Activated CD4-positive, alpha-beta memory T cell treated with anti-CD3 and anti-CD28 coated beads for 36 hours (primary cell): ENCODE data around the gene TMSB15B. TPM values are rescaled to one million over a fixed set of nuclear protein-coding genes. Genes with fewer than 3 reads are reported as not detected.
"Not testable (repeated sequence)": the region's sequence is repeated elsewhere in the genome, so short reads cannot be mapped to it uniquely, and the experiment has no call there.

Source experiments
- CTCF ChIA-PET: fragments of 350-600 bp; sonication (Branson Sonifier 250); formaldehyde crosslinking; loops from one replicate; lab custom pipeline; 2021; ENCODE audit warnings: antibody characterized with exemption, inconsistent platforms; lab: Charles Lee
- POLR2A ChIA-PET: fragments of 350-600 bp; sonication (Branson Sonifier 250); formaldehyde crosslinking; loops from one replicate; lab custom pipeline; 2021; ENCODE audit warnings: antibody characterized with exemption; lab: Charles Lee
- DNase-seq: peaks from one replicate; pipeline ENCODE4 v3.0.0-alpha.2; 2020
- H3K27ac Mint-ChIP-seq: one replicate; pipeline ENCODE4 v1.8.0; 2021; ENCODE audit warnings: mixed read lengths
- H3K27me3 Mint-ChIP-seq: one replicate; pipeline ENCODE4 v1.8.0; 2021; ENCODE audit warnings: mixed read lengths
- H3K36me3 Mint-ChIP-seq: one replicate; pipeline ENCODE4 v1.8.0; 2021; ENCODE audit warnings: mixed read lengths
- H3K4me1 Mint-ChIP-seq: one replicate; pipeline ENCODE4 v1.8.0; 2021; ENCODE audit warnings: low read depth, mixed read lengths
- H3K4me3 Mint-ChIP-seq: one replicate; pipeline ENCODE4 v1.8.0; 2021; ENCODE audit warnings: mild to moderate bottlenecking, mixed read lengths
- H3K9me3 Mint-ChIP-seq: one replicate; pipeline ENCODE4 v1.8.0; 2021; ENCODE audit warnings: mixed read lengths
- intact Hi-C: fragments of 100-400 bp; cut with micrococcal nuclease; formaldehyde crosslinking; loops from one replicate; pipeline ENCODE4 v1.15.1; 2023
- total RNA-seq, 2 experiments: library from RNA; stranded (reverse); gene quantifications; one replicate each; pipeline ENCODE4 v1.2.3, GENCODE V29; 2021

The TMSB15B gene
- total RNA-seq, 2 experiments from 2014 or later = 6.2 to 8.6 TPM

DNA sequence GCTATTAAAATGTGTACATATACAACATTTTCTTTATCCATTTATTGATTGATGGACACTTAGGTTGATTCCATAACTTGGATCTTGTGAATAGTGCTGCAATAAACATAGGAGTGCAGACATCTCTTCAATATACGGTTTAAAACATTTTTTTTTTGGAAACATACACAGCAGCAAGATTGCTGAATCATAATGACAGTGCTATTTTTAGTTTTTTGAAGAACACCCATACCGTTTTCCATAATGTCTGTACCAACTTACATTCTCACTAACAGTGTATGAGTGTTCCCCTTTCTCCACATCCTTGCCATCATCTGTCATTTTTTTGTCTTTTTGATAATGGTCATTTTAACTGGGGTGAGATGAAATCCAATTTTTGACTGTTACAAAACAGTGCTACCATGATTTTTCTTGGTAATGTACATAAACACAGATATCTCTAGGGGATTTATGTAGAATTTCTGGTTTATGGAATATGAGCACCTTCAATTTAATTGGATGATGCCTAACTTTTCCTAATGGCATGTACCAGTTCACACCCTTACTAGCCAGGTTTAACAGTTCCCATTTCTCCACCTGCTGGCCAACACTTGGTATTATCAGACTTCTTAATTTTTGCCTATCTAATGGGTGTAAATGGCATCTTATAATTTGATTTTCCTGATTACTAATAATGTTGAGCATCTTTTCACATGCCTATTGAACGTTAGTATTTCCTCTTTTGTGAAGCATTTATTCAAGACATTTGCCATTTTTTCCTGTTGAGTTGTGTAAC, 21.0 kb upstream of the TMSB15B start:
- no peak for DNase-seq
- ChIA-PET CTCF (interaction anchor here (0.7 to 1.9 kb wide), 4 partner anchors 23 to 196 kb away, joined by 3 to 9 read pairs (median 4); no protein-coding TSS in a partner anchor), POLR2A (no interaction called here)
- no peaks in the 10 kb centered on the region for H3K9me3 Mint-ChIP-seq
- H3K4me1 Mint-ChIP-seq = peaks cover 39% of the 10 kb centered on the region
- no peaks in the 10 kb centered on the region for H3K27me3 Mint-ChIP-seq
- H3K4me3 Mint-ChIP-seq = no peak overlapping the region
- intact Hi-C loops = loop anchor here (1.0 kb wide), 1 partner anchor 23 kb away; no protein-coding TSS in a partner anchor
- H3K36me3 Mint-ChIP-seq = no peaks in the 10 kb centered on the region
- no peak overlapping the region for H3K27ac Mint-ChIP-seq

DNA sequence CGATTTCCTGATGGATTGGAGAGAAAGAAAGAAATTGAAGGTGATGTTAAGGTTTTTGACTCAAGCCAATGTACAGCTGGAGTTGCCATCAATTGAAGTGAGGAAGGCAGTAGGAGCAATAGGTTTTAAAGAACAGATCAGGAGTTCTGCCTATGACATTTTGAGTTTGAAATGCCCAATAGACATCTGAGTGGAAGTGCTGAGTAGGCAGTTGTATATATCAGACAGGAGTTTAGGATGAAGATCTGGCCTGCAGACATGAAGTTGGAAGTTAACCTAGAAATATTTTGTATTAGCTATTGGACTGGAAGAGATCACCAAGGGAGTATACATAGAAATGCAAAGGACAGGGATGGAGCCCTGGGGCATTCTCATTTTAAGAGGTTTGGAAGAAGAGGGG, 12.9 kb upstream of the TMSB15B start:
- no peak overlapping the region for H3K4me3 Mint-ChIP-seq
- H3K27ac Mint-ChIP-seq = no peak overlapping the region
- H3K27me3 Mint-ChIP-seq = no peaks in the 10 kb centered on the region
- no peaks in the 10 kb centered on the region for H3K4me1 Mint-ChIP-seq
- intact Hi-C loops = no loop called here
- no peaks in the 10 kb centered on the region for H3K9me3 Mint-ChIP-seq
- CTCF ChIA-PET = no interaction called here
- no peak for DNase-seq
- no peaks in the 10 kb centered on the region for H3K36me3 Mint-ChIP-seq
- POLR2A ChIA-PET = interaction anchor here (0.6 kb wide), 1 partner anchor 307 kb away, joined by 3 read pairs; no protein-coding TSS in a partner anchor

DNA sequence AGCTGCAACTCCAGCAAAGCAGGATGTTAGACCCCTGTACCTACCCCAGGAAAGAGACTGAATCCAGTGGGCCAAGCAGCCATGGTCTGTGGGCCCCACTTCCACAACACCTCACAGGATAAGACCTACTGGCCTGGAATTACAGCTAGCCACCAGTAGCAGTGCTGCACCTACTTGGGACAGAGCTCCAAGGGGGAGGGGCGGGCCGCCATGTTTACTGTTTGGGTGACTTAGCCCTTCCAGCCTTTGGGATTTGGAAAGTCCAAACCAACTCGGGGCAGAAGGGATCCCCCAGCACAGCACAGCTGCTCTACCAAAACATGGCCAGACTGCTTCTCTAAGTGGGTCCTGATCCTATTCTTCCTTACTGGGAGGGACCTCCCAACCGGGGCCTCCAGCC, 9.1 kb upstream of the TMSB15B start:
- no peaks in the 10 kb centered on the region for H3K4me1 Mint-ChIP-seq
- H3K4me3 Mint-ChIP-seq = no peak overlapping the region
- no peaks in the 10 kb centered on the region for H3K36me3 Mint-ChIP-seq
- CTCF ChIA-PET = interaction anchor here (0.7 kb wide), 1 partner anchor 108 kb away, joined by 3 read pairs; no protein-coding TSS in a partner anchor
- no peaks in the 10 kb centered on the region for H3K9me3 Mint-ChIP-seq
- POLR2A ChIA-PET = no interaction called here
- H3K27ac Mint-ChIP-seq = no peak overlapping the region
- no peaks in the 10 kb centered on the region for H3K27me3 Mint-ChIP-seq
- no peak for DNase-seq
- intact Hi-C loops = no loop called here

DNA sequence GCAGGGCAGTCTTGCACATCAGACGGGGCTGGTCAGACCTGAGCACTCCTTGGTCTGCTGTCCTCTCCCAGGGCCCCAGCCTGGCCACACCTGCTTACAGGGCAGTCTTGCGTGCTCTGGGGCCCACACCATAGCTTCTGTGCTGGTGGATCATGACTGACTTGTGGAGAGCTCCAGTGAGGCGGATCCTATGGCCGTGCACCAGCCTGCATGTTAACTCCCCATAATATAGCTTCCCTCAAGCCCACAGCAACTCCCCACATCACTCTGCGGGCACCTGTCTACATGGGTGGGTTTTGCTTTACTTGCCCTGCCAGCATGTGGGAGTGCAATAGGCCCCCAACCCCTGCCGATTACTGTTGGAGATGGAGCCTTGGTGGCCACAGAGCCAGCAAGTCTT, 8.2 kb upstream of the TMSB15B start:
- no peaks in the 10 kb centered on the region for H3K27me3 Mint-ChIP-seq
- H3K27ac Mint-ChIP-seq = no peak overlapping the region
- POLR2A ChIA-PET = no interaction called here
- no peak overlapping the region for H3K4me3 Mint-ChIP-seq
- H3K36me3 Mint-ChIP-seq = no peaks in the 10 kb centered on the region
- DNase-seq = no peak
- H3K4me1 Mint-ChIP-seq = no peaks in the 10 kb centered on the region
- intact Hi-C loops = no loop called here
- no peaks in the 10 kb centered on the region for H3K9me3 Mint-ChIP-seq
- CTCF ChIA-PET = no interaction called here

GRCh38 chrX:103960599-103960998, 1.8 kb upstream of the TMSB15B start:
- H3K36me3 Mint-ChIP-seq, H3K4me1 Mint-ChIP-seq, H3K27ac Mint-ChIP-seq, POLR2A ChIA-PET, intact Hi-C loops, H3K27me3 Mint-ChIP-seq, CTCF ChIA-PET, H3K9me3 Mint-ChIP-seq, DNase-seq, H3K4me3 Mint-ChIP-seq: not testable (repeated sequence)

DNA sequence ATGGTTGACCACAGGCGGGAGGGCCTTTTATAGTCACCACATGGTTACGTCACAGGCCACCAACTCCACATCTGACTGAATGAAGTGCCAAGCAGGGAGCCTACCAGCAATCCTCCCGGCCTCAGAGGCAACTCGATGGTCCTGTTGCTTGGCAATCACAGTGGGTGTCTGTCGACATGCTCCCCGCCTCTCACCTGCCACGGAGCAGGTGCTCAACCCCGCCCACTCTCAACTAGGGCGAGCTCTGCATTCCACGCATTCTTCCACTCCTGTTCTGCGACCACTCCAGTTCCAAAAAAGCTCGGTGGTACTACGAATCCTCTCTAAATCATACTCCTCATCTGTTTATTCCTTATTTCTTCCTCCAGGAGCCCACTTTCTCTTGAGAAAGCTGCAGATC, 21.1 kb downstream of the TMSB15B start:
- H3K36me3 Mint-ChIP-seq, H3K9me3 Mint-ChIP-seq, intact Hi-C loops, H3K27ac Mint-ChIP-seq, DNase-seq, H3K27me3 Mint-ChIP-seq, H3K4me1 Mint-ChIP-seq, POLR2A ChIA-PET, CTCF ChIA-PET, H3K4me3 Mint-ChIP-seq: not testable (repeated sequence)

DNA sequence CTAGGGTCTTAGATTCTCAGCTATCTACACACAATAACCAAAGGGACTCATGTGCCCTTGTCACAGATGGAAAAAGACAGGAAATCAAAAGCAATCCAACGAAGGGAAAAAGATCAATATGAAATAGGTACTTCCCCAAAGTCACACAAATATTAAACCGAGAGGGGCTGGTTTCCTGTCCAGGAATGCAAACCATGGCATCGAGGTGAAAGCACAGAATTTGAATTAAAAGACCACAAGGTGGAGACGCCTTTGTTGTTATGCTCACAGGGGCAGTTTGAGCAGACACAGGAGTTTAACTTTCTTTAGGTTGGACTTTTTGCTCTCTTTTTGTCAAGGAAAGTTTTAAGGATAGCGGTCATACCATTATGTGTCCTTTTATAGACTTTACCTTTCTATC, 36.8 kb downstream of the TMSB15B start:
- Mint-ChIP-seq H3K36me3 (no peaks in the 10 kb centered on the region), H3K4me3 (no peak overlapping the region), H3K4me1 (no peaks in the 10 kb centered on the region), H3K27me3 (peaks cover 2% of the 10 kb centered on the region), H3K9me3 (no peaks in the 10 kb centered on the region), H3K27ac (no peak overlapping the region)
- ChIA-PET POLR2A (no interaction called here), CTCF (no interaction called here)
- DNase-seq = no peak
- intact Hi-C loops = no loop called here

DNA sequence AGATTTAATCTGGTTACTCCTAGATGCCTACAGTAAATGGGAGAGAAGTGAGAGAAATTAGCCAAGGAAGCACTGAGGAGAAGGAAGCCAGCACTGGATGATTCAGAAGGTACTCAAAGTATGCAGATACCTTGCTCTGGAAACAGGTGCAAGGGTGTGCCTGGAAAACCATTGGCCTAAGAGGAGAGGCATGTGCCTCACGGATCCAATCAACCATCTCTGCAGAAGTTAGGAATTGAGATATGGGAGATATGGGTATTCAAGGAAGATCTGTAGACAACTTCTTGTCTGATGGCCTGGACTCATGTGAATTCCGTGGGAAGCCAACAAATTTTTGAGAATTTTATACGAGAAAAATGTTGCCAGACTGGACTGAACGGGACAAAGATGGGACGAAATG, 46.4 kb downstream of the TMSB15B start:
- no peak overlapping the region for H3K4me3 Mint-ChIP-seq
- no peaks in the 10 kb centered on the region for H3K36me3 Mint-ChIP-seq
- ChIA-PET POLR2A (no interaction called here), CTCF (no interaction called here)
- no peaks in the 10 kb centered on the region for H3K27me3 Mint-ChIP-seq
- H3K27ac Mint-ChIP-seq = no peak overlapping the region
- no peaks in the 10 kb centered on the region for H3K4me1 Mint-ChIP-seq
- DNase-seq = no peak
- H3K9me3 Mint-ChIP-seq = no peaks in the 10 kb centered on the region
- intact Hi-C loops = no loop called here

- POLR2A ChIA-PET = no interaction called here
These were observed 50.7 kb downstream of the TMSB15B start for GRCh38 chrX:104013158-104013557.

DNA sequence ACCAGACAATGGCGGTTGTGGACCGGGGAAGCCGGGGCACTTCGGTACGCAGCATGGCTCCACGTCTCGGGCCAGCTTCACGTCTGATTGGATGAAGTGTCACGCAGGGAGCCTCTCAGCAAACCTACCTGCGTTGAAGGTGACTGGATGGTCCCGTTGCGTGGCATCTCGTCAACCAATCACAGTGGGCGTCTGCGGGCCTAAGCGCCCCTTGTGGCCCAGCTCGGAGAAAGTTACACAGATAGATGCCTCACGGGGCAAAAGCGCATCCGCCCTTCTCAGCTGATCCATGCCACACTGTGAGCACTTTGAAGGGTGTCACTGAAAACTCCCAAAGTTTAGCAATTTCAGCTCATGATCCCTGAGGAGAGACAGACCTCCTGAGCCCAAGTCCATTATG, 51.2 kb downstream of the TMSB15B start, which contains the start of gene H2BW1:
Gene H2BW1 (minus strand): TSS at position 103 of the 400 bp plus-strand sequence. CDS start 132 bp downstream, outside the sequence.
- intact Hi-C loops = no loop called here
- ChIA-PET CTCF (no interaction called here), POLR2A (no interaction called here)
- no peak within 1 kb of the TSS for H3K4me3 Mint-ChIP-seq
- no peak for DNase-seq
- no peak within 1 kb of the TSS for H3K27ac Mint-ChIP-seq
- H3K9me3 Mint-ChIP-seq = no peaks in the 10 kb centered on the region
- no peaks in the 10 kb centered on the region for H3K27me3 Mint-ChIP-seq
- H3K4me1 Mint-ChIP-seq = no peaks in the 10 kb centered on the region
- H3K36me3 Mint-ChIP-seq = no peaks in the 10 kb centered on the region

More at GRCh38 chrX:104013158-104013557, 50.7 kb downstream of the TMSB15B start:
- H3K9me3 Mint-ChIP-seq = no peaks in the 10 kb centered on the region
- H3K4me3 Mint-ChIP-seq = no peak overlapping the region
- intact Hi-C loops = no loop called here
- DNase-seq = no peak
- H3K27me3 Mint-ChIP-seq = no peaks in the 10 kb centered on the region
- no peaks in the 10 kb centered on the region for H3K4me1 Mint-ChIP-seq
- no peaks in the 10 kb centered on the region for H3K36me3 Mint-ChIP-seq
- CTCF ChIA-PET = no interaction called here
- H3K27ac Mint-ChIP-seq = no peak overlapping the region

GRCh38 chrX:104015576-104015975, 53.1 kb downstream of the TMSB15B start:
- intact Hi-C loops, H3K36me3 Mint-ChIP-seq, H3K4me3 Mint-ChIP-seq, CTCF ChIA-PET, H3K9me3 Mint-ChIP-seq, H3K27me3 Mint-ChIP-seq, H3K27ac Mint-ChIP-seq, H3K4me1 Mint-ChIP-seq, POLR2A ChIA-PET, DNase-seq: not testable (repeated sequence)
